ENCODE results near the gene EPN2.

EPN2 gene

GRCh38 chr17:19296786-19297778 lies 59.9 kb downstream of the EPN2 start:
- no peak for DNase-seq

DNA sequence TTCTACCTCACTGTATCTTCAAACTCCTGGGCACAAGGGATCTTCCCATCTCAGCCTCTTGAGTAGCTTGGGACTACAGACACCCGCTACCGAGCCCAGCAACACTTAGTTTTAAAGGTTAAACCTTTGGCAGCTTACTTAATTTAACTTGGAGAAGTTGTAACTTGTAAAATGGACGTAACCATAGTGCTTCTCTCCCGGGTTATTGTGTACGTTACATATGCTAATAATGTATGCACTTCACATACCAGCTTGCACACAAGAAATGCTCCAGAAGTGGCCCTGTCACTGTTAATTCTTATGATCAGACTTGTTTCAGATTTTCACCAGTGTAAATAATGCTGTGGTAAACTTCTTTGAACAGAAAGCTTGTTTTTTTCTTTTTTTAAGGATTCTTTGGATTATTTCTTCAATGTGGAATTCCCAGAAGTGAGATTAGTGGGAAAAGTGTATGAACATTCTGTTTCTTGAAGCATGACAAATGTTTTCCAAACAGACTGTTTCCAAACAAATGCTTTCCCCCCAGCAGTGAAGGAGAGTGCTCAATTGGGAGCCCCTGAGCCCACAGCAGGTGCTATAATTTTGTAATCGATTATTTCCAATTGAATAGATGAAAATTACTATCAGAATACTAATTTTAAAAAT lies 61.5 kb downstream of the EPN2 start:
- no peak for DNase-seq

- no peak for DNase-seq
These were observed 62.1 kb downstream of the EPN2 start for GRCh38 chr17:19299214-19299747.

DNA sequence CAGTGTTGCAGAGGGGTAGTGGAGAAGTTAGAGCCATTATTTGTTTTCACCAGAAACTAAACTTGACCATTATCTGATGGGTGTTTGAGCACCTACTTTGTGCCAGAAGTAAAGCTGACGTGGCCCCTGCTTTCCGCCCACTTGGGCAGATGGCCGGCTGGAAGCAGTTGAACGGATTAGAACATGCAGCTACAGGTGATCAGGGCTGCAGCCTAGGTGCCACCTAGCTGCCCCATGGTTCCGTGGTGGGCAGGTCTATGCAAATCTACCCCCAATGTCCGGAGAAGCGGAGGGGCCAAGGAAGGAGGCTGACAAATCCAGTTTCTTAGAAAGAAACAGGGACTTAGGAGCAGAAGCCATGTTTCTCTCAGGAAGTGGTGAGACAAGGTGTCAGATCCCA lies 62.7 kb downstream of the EPN2 start:
- no peak for DNase-seq

GRCh38 chr17:19301274-19301951 lies 64.2 kb downstream of the EPN2 start:
- DNase-seq = no peak

GRCh38 chr17:19301973-19302372 lies 64.8 kb downstream of the EPN2 start:
- no peak for DNase-seq

GRCh38 chr17:19302791-19303331 lies 65.7 kb downstream of the EPN2 start:
- no peak for DNase-seq

GRCh38 chr17:19303367-19303776 lies 66.2 kb downstream of the EPN2 start:
- no peak for DNase-seq

GRCh38 chr17:19304209-19304608 lies 67.0 kb downstream of the EPN2 start:
- no peak for DNase-seq

- DNase-seq = no peak
These were observed 67.6 kb downstream of the EPN2 start for GRCh38 chr17:19304751-19305150.

DNA sequence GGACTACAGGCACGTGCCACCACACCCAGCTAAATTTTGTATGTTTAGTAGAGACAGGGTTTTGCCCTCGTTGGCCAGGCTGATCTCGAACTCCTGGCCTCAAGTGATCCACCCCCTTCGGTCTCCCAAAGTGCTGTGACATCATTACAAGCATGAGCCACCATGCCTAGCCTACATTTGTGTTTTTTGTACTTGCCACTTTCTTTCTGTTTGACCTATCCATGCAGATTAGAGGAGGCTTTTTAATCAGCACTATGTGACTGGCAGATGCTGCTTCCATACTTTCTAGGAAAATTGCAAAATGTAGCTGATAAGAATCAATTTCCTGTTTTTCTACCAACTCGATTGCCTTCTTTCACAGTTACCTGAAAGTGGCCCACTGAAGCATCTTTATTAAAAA lies 68.1 kb downstream of the EPN2 start:
- no peak for DNase-seq

GRCh38 chr17:19305761-19306159 lies 68.6 kb downstream of the EPN2 start:
- no peak for DNase-seq

DNA sequence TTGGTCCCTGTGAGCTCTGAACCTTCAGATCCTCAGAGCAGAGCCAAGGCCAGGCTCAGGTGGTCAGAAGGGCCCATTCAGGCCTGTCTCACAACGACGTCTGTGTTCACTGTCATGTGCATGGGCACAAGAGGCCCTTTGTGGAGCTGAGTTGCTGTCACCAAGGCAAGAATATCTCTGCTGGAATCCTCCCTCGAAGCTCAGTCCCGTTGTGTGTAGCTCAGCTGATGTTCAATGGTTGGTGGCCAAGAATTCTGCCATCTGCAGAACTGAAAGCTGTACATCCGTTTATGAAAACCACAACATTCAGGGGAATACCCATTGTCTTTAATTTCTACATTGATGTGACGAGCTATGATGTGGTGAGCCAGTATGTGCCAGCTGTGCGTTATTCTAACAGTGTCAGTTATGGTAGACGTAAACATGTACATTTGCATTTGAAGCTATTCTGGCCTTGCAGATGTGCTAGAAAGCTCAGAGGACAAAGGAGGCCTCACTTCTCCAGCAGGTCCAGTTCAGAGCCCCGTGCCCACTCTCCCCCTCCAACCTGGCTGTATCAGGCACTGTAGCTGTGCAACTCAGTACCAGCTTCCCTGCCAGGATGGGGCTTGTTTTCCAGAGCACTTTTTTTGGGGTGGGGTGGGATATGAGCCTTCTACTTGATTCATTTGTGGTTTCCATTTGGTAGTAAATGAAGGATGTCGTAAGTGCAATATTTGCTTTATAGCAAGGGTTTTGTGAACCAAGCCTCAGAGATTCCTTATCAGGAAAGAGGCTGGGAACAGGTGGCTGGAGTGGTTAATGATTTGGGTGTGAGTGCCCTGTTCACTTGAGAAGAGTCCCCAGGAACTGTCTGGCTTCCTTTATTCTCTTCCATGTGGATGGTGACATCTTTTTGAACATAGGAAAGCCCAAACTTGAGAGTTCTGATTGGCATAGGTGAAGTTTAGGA lies 69.3 kb downstream of the EPN2 start:
- no peak for DNase-seq

DNA sequence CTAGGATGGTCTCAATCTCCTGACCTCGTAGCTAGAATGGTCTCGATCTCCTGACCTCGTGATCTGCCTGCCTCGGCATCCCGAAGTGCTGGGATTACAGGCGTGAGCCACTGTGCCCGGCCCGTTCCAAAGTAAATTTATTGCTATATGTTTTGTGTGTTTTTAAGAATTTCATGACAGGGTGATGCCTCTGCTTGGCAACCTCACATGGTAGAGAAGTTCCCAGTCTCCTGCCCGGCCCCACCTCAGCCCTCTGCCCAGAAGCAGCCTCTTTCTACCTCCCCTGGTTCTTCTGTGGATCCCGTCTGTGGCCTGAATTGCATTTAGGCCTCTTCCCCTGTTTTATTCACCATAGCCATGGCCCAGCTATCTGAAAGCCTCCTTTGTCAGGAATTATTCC lies 70.4 kb downstream of the EPN2 start:
- DNase-seq = no peak

GRCh38 chr17:19308398-19308797 lies 71.2 kb downstream of the EPN2 start:
- no peak for DNase-seq

DNA sequence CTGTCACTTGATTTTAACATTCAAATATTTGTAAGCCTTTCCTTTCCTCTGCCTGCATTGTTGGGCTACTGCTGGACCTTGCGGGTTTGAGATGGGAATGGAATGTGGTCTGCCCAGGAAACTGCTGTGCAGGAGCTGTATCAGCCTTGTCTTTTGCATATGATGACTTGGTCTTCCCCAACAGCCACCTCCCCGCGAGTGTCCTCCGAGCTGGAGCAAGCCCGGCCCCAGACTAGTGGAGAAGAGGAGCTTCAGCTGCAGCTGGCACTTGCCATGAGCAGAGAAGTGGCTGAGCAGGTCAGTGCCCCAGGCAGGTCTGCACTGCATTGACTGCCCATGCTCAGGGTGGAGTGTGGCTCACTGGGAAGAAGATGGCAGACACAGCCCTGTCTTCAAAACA lies 72.5 kb downstream of the EPN2 start:
- DNase-seq = no peak

DNA sequence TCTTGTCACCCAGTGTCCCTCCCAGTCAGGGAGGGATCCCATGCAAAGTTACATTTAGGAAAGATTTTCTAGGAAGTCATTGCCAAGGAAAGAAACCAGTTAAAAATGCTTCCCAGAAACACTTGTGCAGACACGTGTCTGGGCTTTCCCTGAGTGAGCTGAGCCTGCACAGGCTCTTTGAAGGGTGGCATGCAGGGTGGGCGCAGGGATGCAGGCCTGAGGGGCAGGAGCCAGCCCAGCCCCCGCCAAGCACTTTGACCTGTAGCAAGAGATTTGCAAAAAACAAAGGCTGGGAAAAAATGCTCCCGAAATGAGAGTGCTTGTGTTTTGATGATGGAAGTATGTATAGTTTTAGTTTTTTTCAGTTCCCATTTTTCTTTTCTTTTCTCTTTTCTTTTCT lies 73.0 kb downstream of the EPN2 start:
- DNase-seq = no peak

- no peak for DNase-seq
These were observed 73.8 kb downstream of the EPN2 start for GRCh38 chr17:19311016-19311415.

- DNase-seq = no peak
These were observed 74.5 kb downstream of the EPN2 start for GRCh38 chr17:19311421-19312215.

- DNase-seq = no peak
These were observed 75.2 kb downstream of the EPN2 start for GRCh38 chr17:19312406-19312805.
